ENCODE results near the gene ANAPC1. TPM values are rescaled to one million over a fixed set of nuclear protein-coding genes. Genes with fewer than 3 reads are reported as not detected.
"Not testable (repeated sequence)": the region's sequence is repeated elsewhere in the genome, so short reads cannot be mapped to it uniquely, and the experiment has no call there.

The ANAPC1 gene
- total RNA-seq, 1 donor from 2014 or later, result 52.9 TPM

GRCh38 chr2:111772180-111772579 is 111.8 kb downstream of the ANAPC1 start:
- TF ChIP-seq CTCF (conservative IDR thresholded peaks at IDR 0.05), result peak; percentile 47
- not testable (repeated sequence) for H3K36me3 Mint-ChIP-seq

GRCh38 chr2:111770916-111771658 is 112.9 kb downstream of the ANAPC1 start:
- H3K4me3 Mint-ChIP-seq; H3K9me3 Mint-ChIP-seq; H3K27me3 Mint-ChIP-seq; DNase-seq (ENCODE audit: extremely low spot score, unreplicated experiment); H3K27ac Mint-ChIP-seq; H3K4me1 Mint-ChIP-seq (ENCODE audit: unreplicated experiment); H3K36me3 Mint-ChIP-seq: not testable (repeated sequence)

More at GRCh38 chr2:111772180-111772579, 111.8 kb downstream of the ANAPC1 start:
- H3K4me1 Mint-ChIP-seq (ENCODE audit: unreplicated experiment); DNase-seq (ENCODE audit: extremely low spot score, unreplicated experiment); H3K4me3 Mint-ChIP-seq; H3K9me3 Mint-ChIP-seq; H3K27ac Mint-ChIP-seq; H3K27me3 Mint-ChIP-seq: not testable (repeated sequence)

GRCh38 chr2:111768266-111769190 is 115.5 kb downstream of the ANAPC1 start:
- H3K4me1 Mint-ChIP-seq (ENCODE audit: unreplicated experiment); H3K27me3 Mint-ChIP-seq; H3K9me3 Mint-ChIP-seq; H3K4me3 Mint-ChIP-seq; H3K27ac Mint-ChIP-seq; DNase-seq (ENCODE audit: extremely low spot score, unreplicated experiment): not testable (repeated sequence)
- H3K36me3 Mint-ChIP-seq, result peaks cover 11% of the 10 kb centered on the region

- DNase-seq (ENCODE audit: extremely low spot score, unreplicated experiment); H3K27ac Mint-ChIP-seq; H3K4me3 Mint-ChIP-seq; H3K4me1 Mint-ChIP-seq (ENCODE audit: unreplicated experiment); H3K27me3 Mint-ChIP-seq; H3K9me3 Mint-ChIP-seq: not testable (repeated sequence)
- peaks cover 11% of the 10 kb centered on the region for H3K36me3 Mint-ChIP-seq
Observed at GRCh38 chr2:111767087-111767486, 116.9 kb downstream of the ANAPC1 start.

- not testable (repeated sequence) for H3K4me3 Mint-ChIP-seq; DNase-seq (ENCODE audit: extremely low spot score, unreplicated experiment); H3K27me3 Mint-ChIP-seq; H3K9me3 Mint-ChIP-seq; H3K4me1 Mint-ChIP-seq (ENCODE audit: unreplicated experiment); H3K27ac Mint-ChIP-seq
- peaks cover 11% of the 10 kb centered on the region for H3K36me3 Mint-ChIP-seq
Observed at GRCh38 chr2:111766295-111766694, 117.7 kb downstream of the ANAPC1 start.

GRCh38 chr2:111764151-111764550 is 119.8 kb downstream of the ANAPC1 start:
- not testable (repeated sequence) for H3K27me3 Mint-ChIP-seq; H3K4me1 Mint-ChIP-seq (ENCODE audit: unreplicated experiment); H3K36me3 Mint-ChIP-seq; H3K27ac Mint-ChIP-seq; DNase-seq (ENCODE audit: extremely low spot score, unreplicated experiment); H3K9me3 Mint-ChIP-seq; H3K4me3 Mint-ChIP-seq

- not testable (repeated sequence) for H3K27me3 Mint-ChIP-seq; H3K27ac Mint-ChIP-seq; H3K4me1 Mint-ChIP-seq (ENCODE audit: unreplicated experiment); H3K9me3 Mint-ChIP-seq; DNase-seq (ENCODE audit: extremely low spot score, unreplicated experiment); H3K4me3 Mint-ChIP-seq; H3K36me3 Mint-ChIP-seq
Observed at GRCh38 chr2:111760697-111761284, 123.2 kb downstream of the ANAPC1 start.

GRCh38 chr2:111752533-111752932 is 131.5 kb downstream of the ANAPC1 start:
- H3K36me3 Mint-ChIP-seq; H3K27me3 Mint-ChIP-seq; H3K27ac Mint-ChIP-seq; H3K4me1 Mint-ChIP-seq (ENCODE audit: unreplicated experiment); H3K4me3 Mint-ChIP-seq; DNase-seq (ENCODE audit: extremely low spot score, unreplicated experiment); H3K9me3 Mint-ChIP-seq: not testable (repeated sequence)

- not testable (repeated sequence) for H3K4me3 Mint-ChIP-seq; H3K4me1 Mint-ChIP-seq (ENCODE audit: unreplicated experiment); H3K36me3 Mint-ChIP-seq; DNase-seq (ENCODE audit: extremely low spot score, unreplicated experiment); H3K27me3 Mint-ChIP-seq; H3K27ac Mint-ChIP-seq; H3K9me3 Mint-ChIP-seq
Observed at GRCh38 chr2:111750641-111751040, 133.4 kb downstream of the ANAPC1 start.

- H3K4me1 Mint-ChIP-seq (ENCODE audit: unreplicated experiment); H3K4me3 Mint-ChIP-seq; H3K27ac Mint-ChIP-seq; H3K27me3 Mint-ChIP-seq; DNase-seq (ENCODE audit: extremely low spot score, unreplicated experiment); H3K36me3 Mint-ChIP-seq; H3K9me3 Mint-ChIP-seq: not testable (repeated sequence)
Observed at GRCh38 chr2:111748429-111748828, 135.6 kb downstream of the ANAPC1 start.

Data from type B pancreatic cell (in vitro differentiated cells).